ENCODE measurements around the gene CHCT1. TPM values are rescaled to one million over a fixed set of nuclear protein-coding genes. Genes with fewer than 3 reads are reported as not detected.
"Not testable (repeated sequence)": the region's sequence is repeated elsewhere in the genome, so short reads cannot be mapped to it uniquely, and the experiment has no call there.

Gene CHCT1
- total RNA-seq = not detected

GRCh38 chr17:60422162-60422665, at the start of gene CHCT1:
Gene CHCT1 (plus strand): TSS chr17:60422489. CDS start chr17:60422593, 104 bp downstream.
- peak within 1 kb of the TSS; percentile 32 to 65 (median 50) for H3K4me3 ChIP-seq
- TF ChIP-seq EP300 (IDR thresholded peaks at IDR 0.05) (no peak), POLR2A (IDR thresholded peaks at IDR 0.05) (no peak), CTCF (IDR thresholded peaks at IDR 0.05) (no peak)
- DNase-seq (ENCODE audit: low spot score in 2 of 2) = no peak
- WGBS, 2 donors = 42 to 51% methylated on average over 18 of the region's 18 CpGs
- peak within 1 kb of the TSS; percentile 6 to 83 (median 14) for H3K27ac ChIP-seq
- no peaks in the 10 kb centered on the region for H3K9me3 ChIP-seq
- H3K4me1 ChIP-seq = peaks cover 0 to 20% (median 0%) of the 10 kb centered on the region in 4 donors
- no peaks in the 10 kb centered on the region for H3K27me3 ChIP-seq
- no peaks in the 10 kb centered on the region for H3K36me3 ChIP-seq

- Histone ChIP-seq H3K27ac (no peak overlapping the region), H3K36me3 (peaks cover 0 to 5% (median 0%) of the 10 kb centered on the region in 3 donors), H3K9me3 (no peaks in the 10 kb centered on the region), H3K4me1 (peaks cover 0 to 15% (median 0%) of the 10 kb centered on the region in 4 donors), H3K4me3 (no peak overlapping the region), H3K27me3 (no peaks in the 10 kb centered on the region)
- whole genome bisulfite sequencing, 2 donors = 95 to 96% methylated on average over 6 of the region's 6 CpGs
- no peak for DNase-seq (ENCODE audit: low spot score in 2 of 2)
- TF ChIP-seq CTCF (IDR thresholded peaks at IDR 0.05) = no peak
- no peak for TF ChIP-seq POLR2A (IDR thresholded peaks at IDR 0.05)
Measured at GRCh38 chr17:60372790-60373483, 49.4 kb upstream of the CHCT1 start.

- not testable (repeated sequence) for H3K4me3 ChIP-seq; H3K27ac ChIP-seq; H3K9me3 ChIP-seq; DNase-seq (ENCODE audit: low spot score in 2 of 2); H3K4me1 ChIP-seq; H3K36me3 ChIP-seq; H3K27me3 ChIP-seq
- 90 to 91% methylated on average over 1 of the region's 1 CpG for WGBS, 2 donors
Measured at GRCh38 chr17:60378187-60378586, 44.1 kb upstream of the CHCT1 start.

GRCh38 chr17:60379461-60379860, 42.8 kb upstream of the CHCT1 start:
- H3K27me3 ChIP-seq; H3K9me3 ChIP-seq; H3K4me3 ChIP-seq; H3K27ac ChIP-seq; DNase-seq (ENCODE audit: low spot score in 2 of 2); H3K36me3 ChIP-seq: not testable (repeated sequence)
- WGBS, 2 donors = 63 to 65% methylated on average over 3 of the region's 3 CpGs
- peaks cover 0 to 11% (median 0%) of the 10 kb centered on the region in 4 donors for H3K4me1 ChIP-seq

GRCh38 chr17:60381958-60382357, 40.3 kb upstream of the CHCT1 start:
- 84 to 92% methylated on average over 4 of the region's 4 CpGs for WGBS, 2 donors

More at GRCh38 chr17:60381958-60382357, 40.3 kb upstream of the CHCT1 start:
- Histone ChIP-seq H3K4me3 (no peak overlapping the region), H3K4me1 (peaks cover 0 to 36% (median 8%) of the 10 kb centered on the region in 4 donors), H3K36me3 (no peaks in the 10 kb centered on the region), H3K27ac (no peak overlapping the region), H3K9me3 (no peaks in the 10 kb centered on the region), H3K27me3 (no peaks in the 10 kb centered on the region)
- TF ChIP-seq CTCF (IDR thresholded peaks at IDR 0.05) = no peak
- TF ChIP-seq POLR2A (IDR thresholded peaks at IDR 0.05) = no peak
- TF ChIP-seq EP300 (IDR thresholded peaks at IDR 0.05) = no peak
- no peak for DNase-seq (ENCODE audit: low spot score in 2 of 2)

Data from tibial nerve (tissue), 4 donors.